GM18505 (cell line): ENCODE data around the gene EEF2.

Experiments
- ATAC-seq: cut with Tn5 transposase; IDR thresholded peaks from one replicate; pipeline ENCODE4 v1.9.1; 2021; ENCODE audit not compliant: unreplicated experiment
- POLR2A ChIP-seq: IDR thresholded peaks from 4 replicates; pipeline ENCODE4 v1.6.1; 2011; ENCODE audit warnings: borderline replicate concordance; ENCODE audit not compliant: insufficient read depth, insufficient read length; ENCODE audit errors: extremely low read depth

EEF2 gene

DNA sequence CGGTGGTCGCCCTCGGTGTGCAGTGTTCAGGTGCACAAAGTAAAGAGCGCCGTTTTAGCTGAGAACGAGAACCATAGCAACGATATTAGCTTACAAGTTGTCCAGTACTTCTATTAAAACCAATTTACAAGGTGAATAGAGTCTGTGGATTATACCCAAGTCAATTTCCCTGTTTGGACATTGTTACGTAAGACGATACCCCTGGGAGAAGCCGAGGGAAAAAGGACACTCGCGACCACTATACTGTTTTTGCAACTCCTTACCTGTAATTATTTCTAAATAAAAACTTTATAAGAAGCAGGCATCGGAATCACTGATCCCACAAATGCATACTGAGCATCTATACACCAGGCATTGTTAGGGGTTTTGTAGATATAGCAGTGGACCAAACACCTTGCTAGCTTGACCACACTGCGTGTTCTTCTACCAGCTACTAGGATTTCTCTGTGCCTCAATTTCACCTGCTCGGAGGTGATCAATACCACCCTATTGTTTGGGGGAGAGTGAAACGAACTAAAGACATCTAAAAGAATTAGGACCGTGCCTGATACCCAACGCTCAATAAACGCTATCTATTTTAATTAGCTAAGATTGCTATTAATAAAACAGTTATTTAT is 488 bp upstream of the EEF2 start:
- TF ChIP-seq POLR2A: no peak
- ATAC-seq: no peak

GRCh38 chr19:3984584-3984907 is 717 bp downstream of the EEF2 start:
- TF ChIP-seq POLR2A: no peak
- ATAC-seq: no peak

DNA sequence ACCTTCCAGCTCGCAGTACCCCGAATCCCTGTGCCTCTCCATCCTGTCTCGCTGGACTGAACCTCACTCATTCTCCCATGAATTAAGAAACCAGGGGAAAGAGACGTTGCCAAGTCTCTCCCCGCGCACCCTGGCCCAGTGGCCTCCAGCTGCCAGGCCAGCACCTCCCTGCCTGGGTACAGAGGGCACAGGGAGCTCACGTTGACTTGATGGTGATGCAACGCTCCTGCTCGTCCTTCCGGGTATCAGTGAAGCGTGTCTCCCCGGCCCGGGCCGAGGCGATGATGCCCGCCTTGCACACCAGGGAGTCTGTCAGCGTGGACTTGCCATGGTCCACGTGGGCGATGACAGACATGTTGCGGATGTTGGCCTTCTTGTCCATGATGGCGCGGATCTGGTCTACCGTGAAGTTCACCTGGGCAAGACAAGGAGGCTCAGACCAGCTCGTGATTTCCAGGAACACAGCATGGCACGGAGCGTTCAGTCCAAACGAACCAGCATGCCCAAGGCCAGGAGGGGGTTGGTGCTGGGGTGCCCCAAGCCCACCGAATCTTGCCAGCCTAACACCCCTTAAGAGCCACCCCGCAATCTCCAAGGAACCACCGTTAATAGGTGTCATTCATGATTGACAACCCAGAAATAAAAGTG is 1.2 kb downstream of the EEF2 start:
- ATAC-seq: no peak
- TF ChIP-seq POLR2A: no peak

DNA sequence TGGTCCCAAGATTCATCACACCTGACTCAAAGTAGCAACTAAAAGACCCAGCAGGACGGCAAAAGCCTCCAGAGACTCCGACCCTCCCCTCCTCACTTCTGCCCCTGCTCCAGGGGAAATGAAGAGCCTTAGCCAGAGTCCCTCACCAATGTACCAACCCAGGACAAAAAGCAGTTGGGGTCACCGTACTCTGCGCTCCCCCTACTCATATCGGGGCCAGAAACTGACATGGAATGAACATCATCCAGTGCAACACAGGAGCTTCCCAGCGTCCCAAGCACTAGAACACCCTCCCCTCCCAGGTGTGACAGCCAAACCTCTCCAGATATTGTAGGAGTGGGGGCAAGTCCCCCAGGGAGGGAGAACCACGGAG is 1.7 kb downstream of the EEF2 start:
- no peak for ATAC-seq
- no peak for TF ChIP-seq POLR2A

GRCh38 chr19:3982701-3983541 is 2.3 kb downstream of the EEF2 start:
- ATAC-seq: no peak
- peak; percentile 39 for TF ChIP-seq POLR2A

DNA sequence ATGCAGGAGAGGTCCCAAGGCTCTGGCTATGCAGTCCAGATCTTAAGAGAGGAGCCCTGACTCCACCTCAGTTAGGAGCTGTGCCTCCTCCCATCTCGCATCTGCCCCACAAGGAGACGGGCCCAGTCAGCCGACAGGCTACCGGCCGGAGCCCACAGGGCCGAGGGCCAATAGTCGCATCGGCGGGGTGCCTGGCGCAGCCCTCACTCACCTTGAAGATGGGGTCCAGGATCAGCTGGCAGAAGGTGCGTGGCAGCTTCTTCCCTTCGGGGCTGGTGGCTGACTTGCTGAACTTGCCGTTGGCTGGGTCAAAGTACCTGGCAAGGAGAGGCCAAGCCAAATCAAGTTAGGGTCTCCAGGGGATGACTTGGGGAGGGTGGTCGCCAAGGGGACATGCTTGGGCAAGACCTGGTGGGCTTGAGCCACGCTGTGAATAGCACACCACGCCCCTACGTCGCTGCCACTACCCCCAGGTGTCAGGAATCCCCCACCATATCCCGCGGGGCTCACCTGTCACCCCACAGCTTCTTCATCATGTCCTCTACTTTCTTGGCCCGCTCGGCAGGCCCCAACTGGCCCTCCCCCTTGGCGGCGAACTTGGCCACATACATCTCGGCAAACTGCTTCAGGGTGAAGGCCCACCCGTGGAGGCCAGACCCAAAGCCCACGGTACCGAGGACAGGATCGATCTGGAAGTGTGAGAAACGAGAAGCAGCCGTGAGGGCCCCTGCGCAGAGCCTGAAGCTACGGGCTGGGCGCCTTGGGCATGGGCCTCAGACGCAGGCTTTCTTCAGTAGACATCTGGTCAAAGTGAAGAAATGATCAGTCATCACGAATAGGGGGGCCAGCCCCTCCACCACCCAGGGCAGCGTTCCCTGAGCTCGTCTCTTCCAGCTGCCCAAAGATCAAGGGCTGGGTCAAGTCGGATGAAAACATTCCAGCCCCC is 3.3 kb downstream of the EEF2 start:
- ATAC-seq: no peak
- TF ChIP-seq POLR2A: no peak

DNA sequence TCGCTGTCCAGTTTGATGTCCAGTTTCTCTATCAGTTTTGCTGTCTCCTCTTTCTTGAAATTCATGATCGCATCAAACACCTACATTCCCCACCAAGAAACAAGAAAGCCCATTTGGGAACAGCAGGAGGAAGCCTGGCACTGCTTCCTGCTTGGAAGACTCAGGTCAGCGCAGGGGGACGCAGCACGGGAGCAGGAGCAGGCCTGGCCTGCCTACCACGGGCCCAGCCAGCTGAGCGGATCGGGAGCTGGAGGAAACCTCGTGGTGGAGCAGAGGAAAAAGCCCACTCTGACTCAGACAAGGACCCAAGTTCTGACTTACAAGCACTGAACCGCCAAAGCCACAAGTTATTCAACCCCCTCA is 3.9 kb downstream of the EEF2 start:
- ATAC-seq: no peak
- no peak for TF ChIP-seq POLR2A

DNA sequence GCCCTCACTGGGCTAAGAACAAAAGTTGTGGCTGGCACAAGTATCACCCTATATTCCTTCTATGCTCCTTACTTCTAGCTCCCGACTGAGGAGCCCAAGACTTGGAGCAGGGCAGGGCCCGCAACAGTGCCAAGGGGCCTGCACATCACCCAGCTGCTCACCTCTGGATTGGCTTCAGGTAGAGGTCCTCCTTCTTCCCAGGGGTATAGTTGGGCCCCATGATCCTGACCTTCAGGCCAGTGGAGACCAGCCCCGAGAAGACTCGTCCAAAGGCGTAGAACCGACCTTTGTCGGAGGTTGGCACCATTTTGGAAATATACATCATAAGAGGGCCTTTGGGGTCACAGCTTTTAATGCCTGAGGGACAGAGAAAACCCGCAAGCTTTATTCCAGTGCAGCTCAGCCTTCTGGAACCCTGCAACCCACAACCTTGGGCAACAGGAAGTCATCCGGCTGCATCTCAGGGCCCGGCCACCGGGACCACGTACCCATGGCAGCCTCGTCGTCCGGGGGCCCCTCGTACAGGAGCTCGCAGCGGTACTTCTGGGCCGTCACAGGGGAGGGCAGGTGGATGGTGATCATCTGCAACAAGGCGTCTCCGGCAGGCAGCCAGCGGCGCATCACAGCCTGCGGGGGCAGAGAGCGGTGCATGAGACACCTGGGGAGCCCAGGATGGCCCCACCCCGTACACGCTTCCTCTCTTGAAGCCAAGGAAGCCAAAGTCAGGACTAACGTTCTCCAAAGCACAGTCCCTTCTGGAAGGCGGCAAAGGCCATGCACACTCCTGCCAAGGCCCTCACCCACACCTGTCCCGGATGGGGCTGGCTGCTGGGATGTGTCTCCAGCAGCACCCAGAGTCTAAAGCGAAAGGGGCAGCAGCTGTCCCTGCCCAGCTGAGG is 4.7 kb downstream of the EEF2 start:
- TF ChIP-seq POLR2A: no peak
- ATAC-seq: no peak

DNA sequence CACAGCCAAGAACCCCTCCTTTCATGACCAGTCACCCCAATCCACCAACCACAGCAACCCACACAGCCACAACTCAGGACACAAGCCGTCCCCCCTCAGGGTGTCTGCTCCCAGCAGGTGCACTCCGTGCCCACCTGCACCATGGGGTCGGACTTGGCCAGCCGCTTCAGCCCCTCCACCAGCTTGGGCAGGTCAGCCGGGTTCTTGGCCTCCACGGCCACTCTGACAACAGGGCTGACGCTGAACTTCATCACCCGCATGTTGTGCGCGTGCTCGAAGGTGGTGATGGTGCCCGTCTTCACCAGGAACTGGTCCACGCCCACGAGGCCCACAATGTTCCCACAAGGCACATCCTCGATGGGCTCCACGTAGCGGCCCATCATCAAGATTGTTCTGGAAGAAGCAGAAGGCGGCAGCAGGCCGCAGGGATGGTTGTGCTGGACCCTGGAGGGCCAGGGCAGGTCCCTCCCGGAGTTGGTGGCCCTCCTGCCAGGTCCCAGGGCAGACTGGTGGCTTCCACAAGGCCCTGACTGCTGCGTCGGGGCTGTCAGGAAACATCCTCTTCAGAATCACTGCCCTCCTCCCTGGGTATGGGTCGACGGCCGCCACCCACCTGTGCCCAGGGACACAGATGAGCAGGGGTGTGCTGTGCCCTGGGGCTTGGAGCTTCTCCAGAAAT is 5.5 kb downstream of the EEF2 start:
- no peak for TF ChIP-seq POLR2A
- no peak for ATAC-seq

- peak; percentile 25 for TF ChIP-seq POLR2A
Observed at GRCh38 chr19:3979289-3979673, 6.0 kb downstream of the EEF2 start.

GRCh38 chr19:3978145-3978544 is 7.1 kb downstream of the EEF2 start:
- TF ChIP-seq POLR2A: no peak
- ATAC-seq: no peak

More at GRCh38 chr19:3979289-3979673, 6.0 kb downstream of the EEF2 start:
- ATAC-seq: no peak
